ENCODE results near the gene SLC30A4.

DNA sequence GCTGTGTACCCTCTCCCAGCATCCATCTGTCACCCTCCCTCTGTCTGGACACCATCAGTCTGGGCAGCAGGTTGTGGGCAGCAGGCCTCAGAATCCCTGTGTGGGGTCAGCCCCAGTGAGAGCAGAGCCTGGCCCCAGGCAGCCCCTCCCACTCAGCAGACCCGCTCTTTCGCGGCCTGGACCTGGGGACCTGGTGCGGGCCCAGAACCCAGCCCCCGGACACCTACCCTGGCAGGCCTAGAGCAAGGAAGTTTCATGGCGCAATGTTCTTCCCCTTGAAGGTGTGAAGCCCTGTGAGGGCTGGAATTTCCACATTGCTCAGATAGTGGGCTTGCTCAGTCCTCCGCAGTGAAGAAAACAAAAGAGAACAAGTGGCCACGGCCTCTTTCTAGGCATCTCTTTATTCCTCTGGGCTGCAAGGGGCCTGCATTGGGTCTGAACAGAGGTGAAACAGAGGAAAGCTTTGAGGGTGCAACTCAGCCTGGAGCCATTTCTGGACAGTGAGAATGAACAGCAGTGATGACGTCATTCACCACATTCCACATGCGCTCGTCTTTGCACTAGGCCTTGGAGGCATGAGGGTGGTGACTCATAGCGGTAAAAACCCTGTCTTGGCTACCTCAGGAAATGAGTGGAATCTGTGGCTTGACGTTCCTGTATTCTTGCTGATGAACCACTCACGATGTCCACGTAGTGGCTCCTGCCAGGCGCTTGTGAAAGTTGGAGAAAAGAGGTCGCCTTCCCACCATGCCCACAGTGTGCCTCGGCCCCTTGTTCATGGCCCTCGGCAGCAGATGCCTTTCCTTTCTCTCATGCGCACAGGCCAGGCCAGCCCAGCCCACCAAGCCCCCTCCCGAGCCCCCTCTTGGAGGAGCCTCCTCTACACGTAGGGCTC, 66.1 kb downstream of the SLC30A4 start:
- TF ChIP-seq GATA2 (IDR thresholded peaks at IDR 0.05; ENCODE audit: low read depth, low read length) = no peak
- no peak for TF ChIP-seq GATA3 (IDR thresholded peaks at IDR 0.05; ENCODE audit: low read depth, low read length)
